GM18507 (cell line): ENCODE data around the gene TFAP2D.
A peak's percentile ranks its signal among the peaks of the same experiment; 100 is the strongest.

Source experiments
- DNase-seq: peaks from one replicate; pipeline ENCODE4 v3.0.0; 2011; ENCODE audit warnings: low read depth; ENCODE audit not compliant: insufficient read length; ENCODE audit errors: extremely low spot score
- FAIRE-seq: peaks from 2 replicates; lab custom pipeline; 2011; peaks lifted over from hg19 to GRCh38; lab: Jason Lieb, UNC

TFAP2D gene

DNA sequence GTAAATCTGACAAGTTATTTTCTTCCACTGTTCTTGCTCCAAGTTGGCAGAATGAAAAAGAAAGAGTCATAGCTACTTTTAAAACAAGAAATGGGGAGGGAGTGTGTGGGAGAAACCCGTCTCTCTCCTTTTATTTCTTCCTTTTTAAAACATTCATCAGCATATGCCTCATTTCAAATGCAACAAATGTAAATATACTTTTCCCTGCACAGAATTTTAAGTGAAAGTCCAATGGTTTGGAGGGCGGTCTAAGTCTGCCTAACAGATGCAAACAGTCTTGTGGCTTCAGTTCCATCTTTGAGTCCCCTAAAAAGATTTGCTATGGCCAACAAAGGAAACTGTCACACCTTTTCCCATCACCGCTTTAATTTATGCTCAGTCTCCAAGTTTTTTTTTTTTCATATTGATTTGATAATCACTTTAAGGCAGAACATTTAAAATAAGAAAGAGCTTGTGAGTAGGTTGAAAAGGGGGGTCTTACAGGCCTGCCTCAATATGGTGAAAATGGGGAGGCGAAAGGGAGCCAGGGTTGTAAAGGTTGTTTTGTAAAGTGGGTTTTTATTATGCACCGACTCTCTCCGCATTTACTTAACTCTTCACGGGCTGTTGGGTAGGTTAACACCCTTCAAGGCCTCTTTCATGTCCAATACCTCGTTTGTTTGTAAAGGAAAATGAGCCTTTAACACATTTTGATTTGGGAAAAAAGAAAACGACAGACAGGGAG lies 4.6 kb downstream of the TFAP2D start:
- FAIRE-seq (no peak), DNase-seq (no peak)

- FAIRE-seq, result no peak
- no peak for DNase-seq
Measured at GRCh38 chr6:50718566-50718965, 5.2 kb downstream of the TFAP2D start.

DNA sequence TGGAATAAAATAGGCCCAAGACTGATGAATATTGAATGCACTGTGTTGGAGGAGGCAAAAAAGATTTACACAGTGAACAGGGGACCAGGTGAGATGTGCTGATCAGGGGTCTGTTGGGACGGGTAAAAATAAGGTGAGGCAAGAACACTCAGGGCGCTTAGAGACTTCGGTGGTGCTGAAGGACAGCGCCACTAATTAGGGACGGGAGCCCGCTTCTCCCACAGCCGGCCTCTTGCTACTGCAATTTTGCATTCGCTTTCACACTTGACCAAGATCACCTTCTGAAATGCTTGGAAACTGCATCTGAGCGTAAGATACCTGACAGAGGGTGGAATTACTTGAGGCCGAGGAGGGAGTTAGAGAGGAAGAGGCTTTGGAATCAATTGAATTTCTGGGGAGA lies 7.3 kb downstream of the TFAP2D start:
- FAIRE-seq, result no peak
- DNase-seq, result no peak

- DNase-seq (no peak), FAIRE-seq (no peak)
Measured at GRCh38 chr6:50721978-50722377, 8.7 kb downstream of the TFAP2D start.

GRCh38 chr6:50722829-50723554 lies 9.7 kb downstream of the TFAP2D start:
- FAIRE-seq (no peak), DNase-seq (no peak)

GRCh38 chr6:50724381-50725124 lies 11.2 kb downstream of the TFAP2D start:
- no peak for FAIRE-seq
- no peak for DNase-seq

- no peak for DNase-seq
- FAIRE-seq, result no peak
Measured at GRCh38 chr6:50734488-50734887, 21.2 kb downstream of the TFAP2D start.

- DNase-seq, result no peak
- FAIRE-seq, result no peak
Measured at GRCh38 chr6:50742161-50742560, 28.8 kb downstream of the TFAP2D start.

DNA sequence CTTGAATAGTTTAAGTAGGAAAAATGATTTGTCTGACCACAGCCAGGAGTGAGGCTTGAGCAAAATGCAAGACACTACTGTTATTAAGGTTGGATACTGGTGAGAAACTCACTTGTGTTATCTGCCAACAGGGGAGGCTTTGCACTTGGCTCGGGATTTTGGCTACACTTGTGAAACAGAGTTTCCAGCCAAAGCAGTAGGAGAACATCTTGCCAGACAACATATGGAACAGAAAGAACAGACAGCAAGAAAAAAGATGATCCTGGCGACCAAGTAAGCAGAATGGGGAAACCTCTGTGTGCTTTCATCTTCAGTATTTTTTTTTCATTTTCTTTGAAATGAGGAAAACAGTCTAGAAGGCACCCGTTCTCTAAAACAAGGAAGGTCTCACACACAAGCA lies 31.6 kb downstream of the TFAP2D start:
- DNase-seq (no peak), FAIRE-seq (no peak)

- FAIRE-seq (no peak), DNase-seq (no peak)
Measured at GRCh38 chr6:50762798-50763197, 49.5 kb downstream of the TFAP2D start.

DNA sequence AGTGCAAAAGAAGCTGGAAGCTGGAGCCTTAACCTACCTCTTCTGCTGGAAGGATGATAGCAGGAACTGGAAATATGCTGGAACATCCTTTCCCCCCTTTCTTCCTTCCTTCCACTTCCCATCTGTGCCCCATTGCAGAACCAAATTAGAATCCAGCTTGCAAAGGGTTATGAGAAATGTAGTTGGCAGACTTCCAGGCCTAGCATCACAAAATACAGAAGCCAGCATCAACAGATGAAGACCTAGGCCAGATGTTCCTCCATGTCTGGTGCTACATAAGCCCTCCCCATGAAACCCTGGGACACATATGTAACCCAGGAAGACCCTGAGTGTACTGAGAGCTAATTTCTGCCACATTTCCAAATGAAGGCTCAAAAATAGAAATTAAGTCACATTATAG lies 65.4 kb downstream of the TFAP2D start:
- no peak for DNase-seq
- FAIRE-seq, result no peak

GRCh38 chr6:50780382-50780781 lies 67.1 kb downstream of the TFAP2D start:
- DNase-seq, result no peak
- FAIRE-seq, result no peak

GRCh38 chr6:50785921-50786320 lies 72.6 kb downstream of the TFAP2D start:
- FAIRE-seq (no peak), DNase-seq (no peak)

GRCh38 chr6:50791900-50792508 lies 78.7 kb downstream of the TFAP2D start:
- FAIRE-seq, result peak; percentile 47
- peak; percentile 9 for DNase-seq

- DNase-seq (no peak), FAIRE-seq (no peak)
Measured at GRCh38 chr6:50792771-50793170, 79.4 kb downstream of the TFAP2D start.

DNA sequence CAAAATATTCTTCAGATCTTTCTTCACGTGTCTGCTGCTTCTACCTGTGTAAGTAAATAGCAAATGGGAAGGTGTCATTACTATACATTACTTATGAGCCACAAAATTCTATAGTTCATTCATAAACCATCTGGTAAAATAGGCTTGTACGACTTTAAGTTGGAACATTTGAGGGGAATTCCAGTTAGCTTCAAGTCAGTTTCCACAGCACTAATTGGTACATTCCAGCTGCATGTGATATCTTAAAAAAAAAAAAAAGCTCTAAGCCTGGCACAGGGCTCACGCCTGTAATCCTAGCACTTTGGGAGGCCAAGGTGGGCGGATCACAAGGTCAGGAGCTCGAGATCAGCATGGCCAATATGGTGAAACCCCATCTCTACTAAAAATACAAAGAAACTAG lies 82.2 kb downstream of the TFAP2D start:
- DNase-seq (no peak), FAIRE-seq (no peak)

DNA sequence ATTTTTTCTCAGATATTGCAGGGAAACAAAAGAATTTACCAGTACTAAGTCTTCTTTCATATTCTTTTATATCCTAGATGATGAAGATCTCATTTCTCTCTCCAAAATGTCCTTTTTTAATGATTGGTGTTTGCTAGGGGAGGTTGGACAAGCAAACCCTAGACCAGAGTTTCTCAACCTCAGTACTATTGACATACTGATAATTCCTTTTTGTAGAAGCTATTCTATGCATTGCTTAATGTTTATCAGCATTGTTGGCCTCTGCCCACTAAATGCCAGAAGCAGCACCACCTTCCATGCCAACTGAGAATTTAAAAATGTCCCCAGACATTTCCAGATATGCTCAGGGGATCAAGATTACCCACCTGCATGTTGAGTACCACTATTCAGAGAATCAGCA lies 91.0 kb downstream of the TFAP2D start:
- DNase-seq (no peak), FAIRE-seq (no peak)

GRCh38 chr6:50807035-50807434 lies 93.7 kb downstream of the TFAP2D start:
- no peak for FAIRE-seq

DNA sequence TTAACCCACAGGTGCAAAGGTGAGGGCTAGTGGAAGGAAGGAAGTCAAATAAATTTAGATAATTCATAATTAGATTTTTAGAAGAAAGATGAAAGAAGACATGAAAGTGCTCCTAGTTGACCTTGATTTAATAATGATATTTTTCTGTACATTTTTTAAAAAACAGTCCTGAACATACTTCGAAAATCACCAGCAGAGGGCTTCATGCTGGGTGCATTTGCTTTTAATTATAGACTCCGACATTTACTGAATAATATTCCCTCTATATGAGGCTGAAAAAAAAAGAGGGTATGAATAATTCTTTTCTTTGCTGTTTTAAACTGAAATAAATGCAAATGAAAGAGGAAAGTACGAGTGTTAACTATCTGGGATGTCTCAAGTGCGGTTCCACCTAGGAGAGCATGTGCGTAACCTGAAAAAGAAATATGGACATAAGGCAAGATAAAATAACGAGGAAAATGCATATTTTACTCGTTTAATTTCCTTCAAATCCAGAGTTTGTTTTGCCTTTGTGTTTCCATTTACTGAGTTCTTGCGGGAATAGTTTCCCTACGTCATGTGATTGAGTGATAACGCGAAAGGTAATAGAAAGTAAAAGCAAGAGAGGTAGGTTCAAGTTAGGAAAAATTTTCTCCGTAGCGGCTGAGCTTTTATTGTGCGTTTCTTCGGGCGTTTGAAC lies 102.2 kb downstream of the TFAP2D start:
- DNase-seq (no peak), FAIRE-seq (peak; percentile 33)

More at GRCh38 chr6:50807035-50807434, 93.7 kb downstream of the TFAP2D start:
- DNase-seq, result no peak
